ENCODE results near the gene MRPL34.
A peak's percentile ranks its signal among the peaks of the same experiment; 100 is the strongest.

MRPL34 gene

GRCh38 chr19:17321655-17322489 is 16.2 kb downstream of the MRPL34 start:
- Histone ChIP-seq H3K4me1 (ENCODE audit: control insufficient read depth, insufficient read depth, low read length) (no peaks in the 10 kb centered on the region), H3K9ac (ENCODE audit: low read length) (no peak overlapping the region), H3K27me3 (ENCODE audit: control insufficient read depth, insufficient read depth, low read length) (no peaks in the 10 kb centered on the region), H3K4me3 (ENCODE audit: low read length) (no peak overlapping the region), H3K27ac (ENCODE audit: low read depth, low read length) (no peak overlapping the region), H3K36me3 (ENCODE audit: control insufficient read depth, insufficient read depth, low read length) (peaks cover 13% of the 10 kb centered on the region)

- no peaks in the 10 kb centered on the region for H3K27me3 ChIP-seq (ENCODE audit: control insufficient read depth, insufficient read depth, low read length)
- peaks cover 13% of the 10 kb centered on the region for H3K36me3 ChIP-seq (ENCODE audit: control insufficient read depth, insufficient read depth, low read length)
- no peaks in the 10 kb centered on the region for H3K4me1 ChIP-seq (ENCODE audit: control insufficient read depth, insufficient read depth, low read length)
- no peak overlapping the region for H3K27ac ChIP-seq (ENCODE audit: low read depth, low read length)
- H3K9ac ChIP-seq (ENCODE audit: low read length): no peak overlapping the region
- H3K4me3 ChIP-seq (ENCODE audit: low read length): no peak overlapping the region
Measured at GRCh38 chr19:17322854-17323253, 17.2 kb downstream of the MRPL34 start.

- Histone ChIP-seq H3K27ac (ENCODE audit: low read depth, low read length) (no peak overlapping the region), H3K9ac (ENCODE audit: low read length) (no peak overlapping the region), H3K27me3 (ENCODE audit: control insufficient read depth, insufficient read depth, low read length) (no peaks in the 10 kb centered on the region), H3K4me1 (ENCODE audit: control insufficient read depth, insufficient read depth, low read length) (peaks cover 3% of the 10 kb centered on the region), H3K4me3 (ENCODE audit: low read length) (no peak overlapping the region), H3K36me3 (ENCODE audit: control insufficient read depth, insufficient read depth, low read length) (peaks cover 13% of the 10 kb centered on the region)
Measured at GRCh38 chr19:17323300-17323963, 17.8 kb downstream of the MRPL34 start.

GRCh38 chr19:17323964-17324332 is 18.3 kb downstream of the MRPL34 start:
- H3K27ac ChIP-seq (ENCODE audit: low read depth, low read length): no peak overlapping the region
- H3K4me3 ChIP-seq (ENCODE audit: low read length): no peak overlapping the region
- no peaks in the 10 kb centered on the region for H3K27me3 ChIP-seq (ENCODE audit: control insufficient read depth, insufficient read depth, low read length)
- peaks cover 3% of the 10 kb centered on the region for H3K4me1 ChIP-seq (ENCODE audit: control insufficient read depth, insufficient read depth, low read length)
- H3K36me3 ChIP-seq (ENCODE audit: control insufficient read depth, insufficient read depth, low read length): peaks cover 13% of the 10 kb centered on the region
- no peak overlapping the region for H3K9ac ChIP-seq (ENCODE audit: low read length)

- H3K27ac ChIP-seq (ENCODE audit: low read depth, low read length): no peak overlapping the region
- H3K36me3 ChIP-seq (ENCODE audit: control insufficient read depth, insufficient read depth, low read length): peaks cover 10% of the 10 kb centered on the region
- peaks cover 6% of the 10 kb centered on the region for H3K27me3 ChIP-seq (ENCODE audit: control insufficient read depth, insufficient read depth, low read length)
- H3K9ac ChIP-seq (ENCODE audit: low read length): no peak overlapping the region
- no peak overlapping the region for H3K4me3 ChIP-seq (ENCODE audit: low read length)
- peaks cover 3% of the 10 kb centered on the region for H3K4me1 ChIP-seq (ENCODE audit: control insufficient read depth, insufficient read depth, low read length)
Measured at GRCh38 chr19:17324357-17325114, 18.9 kb downstream of the MRPL34 start.

- H3K27me3 ChIP-seq (ENCODE audit: control insufficient read depth, insufficient read depth, low read length): peaks cover 10% of the 10 kb centered on the region
- H3K27ac ChIP-seq (ENCODE audit: low read depth, low read length): no peak overlapping the region
- peaks cover 9% of the 10 kb centered on the region for H3K36me3 ChIP-seq (ENCODE audit: control insufficient read depth, insufficient read depth, low read length)
- H3K4me3 ChIP-seq (ENCODE audit: low read length): no peak overlapping the region
- H3K4me1 ChIP-seq (ENCODE audit: control insufficient read depth, insufficient read depth, low read length): peaks cover 3% of the 10 kb centered on the region
- no peak overlapping the region for H3K9ac ChIP-seq (ENCODE audit: low read length)
Measured at GRCh38 chr19:17325133-17325532, 19.5 kb downstream of the MRPL34 start.

GRCh38 chr19:17325881-17326594 is 20.4 kb downstream of the MRPL34 start:
- Histone ChIP-seq H3K27me3 (ENCODE audit: control insufficient read depth, insufficient read depth, low read length) (peaks cover 10% of the 10 kb centered on the region), H3K4me1 (ENCODE audit: control insufficient read depth, insufficient read depth, low read length) (peaks cover 3% of the 10 kb centered on the region), H3K36me3 (ENCODE audit: control insufficient read depth, insufficient read depth, low read length) (peaks cover 3% of the 10 kb centered on the region), H3K9ac (ENCODE audit: low read length) (no peak overlapping the region), H3K4me3 (ENCODE audit: low read length) (no peak overlapping the region), H3K27ac (ENCODE audit: low read depth, low read length) (no peak overlapping the region)

- Histone ChIP-seq H3K27me3 (ENCODE audit: control insufficient read depth, insufficient read depth, low read length) (peaks cover 10% of the 10 kb centered on the region), H3K36me3 (ENCODE audit: control insufficient read depth, insufficient read depth, low read length) (peaks cover 3% of the 10 kb centered on the region), H3K4me3 (ENCODE audit: low read length) (no peak overlapping the region), H3K9ac (ENCODE audit: low read length) (no peak overlapping the region), H3K4me1 (ENCODE audit: control insufficient read depth, insufficient read depth, low read length) (peaks cover 3% of the 10 kb centered on the region), H3K27ac (ENCODE audit: low read depth, low read length) (no peak overlapping the region)
Measured at GRCh38 chr19:17326595-17326966, 20.9 kb downstream of the MRPL34 start.

GRCh38 chr19:17327068-17327653 is 21.5 kb downstream of the MRPL34 start:
- Histone ChIP-seq H3K4me1 (ENCODE audit: control insufficient read depth, insufficient read depth, low read length) (peaks cover 3% of the 10 kb centered on the region), H3K9ac (ENCODE audit: low read length) (no peak overlapping the region), H3K27me3 (ENCODE audit: control insufficient read depth, insufficient read depth, low read length) (peaks cover 10% of the 10 kb centered on the region), H3K36me3 (ENCODE audit: control insufficient read depth, insufficient read depth, low read length) (peaks cover 3% of the 10 kb centered on the region), H3K27ac (ENCODE audit: low read depth, low read length) (no peak overlapping the region), H3K4me3 (ENCODE audit: low read length) (no peak overlapping the region)

GRCh38 chr19:17327654-17328516 is 22.2 kb downstream of the MRPL34 start:
- no peak overlapping the region for H3K27ac ChIP-seq (ENCODE audit: low read depth, low read length)
- peaks cover 10% of the 10 kb centered on the region for H3K27me3 ChIP-seq (ENCODE audit: control insufficient read depth, insufficient read depth, low read length)
- no peak overlapping the region for H3K9ac ChIP-seq (ENCODE audit: low read length)
- no peaks in the 10 kb centered on the region for H3K36me3 ChIP-seq (ENCODE audit: control insufficient read depth, insufficient read depth, low read length)
- H3K4me3 ChIP-seq (ENCODE audit: low read length): peak overlapping the region; percentile 36
- peaks cover 3% of the 10 kb centered on the region for H3K4me1 ChIP-seq (ENCODE audit: control insufficient read depth, insufficient read depth, low read length)
